ENCODE results near the gene NFIA. TPM values are rescaled to one million over a fixed set of nuclear protein-coding genes. Genes with fewer than 3 reads are reported as not detected.

Gene NFIA
- total and polyA plus RNA-seq, 2 of the 13 experiments (the other 11 are each of a cell fraction or from before 2014, with no cell fraction given): 14.7 to 28.5 TPM

DNA sequence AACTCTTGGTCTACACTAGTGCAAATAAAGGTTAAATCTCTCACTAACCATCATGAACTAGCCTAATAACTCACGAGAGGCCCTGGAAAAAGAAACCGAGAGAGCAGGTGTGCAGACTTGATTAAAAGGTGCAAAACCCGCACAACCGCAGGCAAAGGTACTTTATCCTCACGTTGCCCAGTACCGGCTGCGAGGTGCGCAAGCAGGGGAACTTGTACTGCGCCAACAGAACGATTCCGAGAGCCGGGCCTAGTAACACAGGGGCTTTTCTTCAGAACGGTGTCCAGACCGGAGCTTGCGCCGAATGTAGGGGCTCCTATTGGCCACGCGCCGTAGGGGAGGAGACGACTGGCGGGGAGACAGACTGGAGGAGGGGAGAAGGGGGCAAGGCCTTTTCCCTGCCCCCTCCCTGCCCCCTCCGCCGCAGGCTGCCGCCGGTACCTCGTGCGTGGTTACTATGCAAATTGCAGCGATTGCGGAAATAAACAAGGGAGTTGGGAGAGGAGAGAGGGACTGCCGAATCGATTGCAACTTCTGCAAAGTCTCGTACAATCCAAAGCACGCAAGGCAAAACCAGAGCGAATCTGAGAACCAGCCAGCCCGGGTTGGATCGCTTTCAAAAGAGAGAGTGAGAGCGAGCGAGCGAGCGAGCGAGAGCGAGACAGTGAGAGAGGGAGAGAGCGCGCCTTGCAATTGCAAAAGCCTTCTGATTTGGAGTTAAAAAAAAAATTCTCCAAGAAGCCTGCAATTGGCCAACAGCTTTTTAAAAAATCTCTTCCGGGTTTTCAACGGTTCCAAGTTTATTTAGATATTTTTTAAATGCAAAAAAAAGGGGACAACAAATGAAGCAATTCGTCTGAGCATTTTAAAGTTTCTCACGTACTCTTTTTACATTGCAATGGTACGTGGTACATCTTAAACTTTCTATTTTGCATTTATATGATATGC is 5.4 kb upstream of the NFIA start (continued):
- TF ChIP-seq, protein P1, sequence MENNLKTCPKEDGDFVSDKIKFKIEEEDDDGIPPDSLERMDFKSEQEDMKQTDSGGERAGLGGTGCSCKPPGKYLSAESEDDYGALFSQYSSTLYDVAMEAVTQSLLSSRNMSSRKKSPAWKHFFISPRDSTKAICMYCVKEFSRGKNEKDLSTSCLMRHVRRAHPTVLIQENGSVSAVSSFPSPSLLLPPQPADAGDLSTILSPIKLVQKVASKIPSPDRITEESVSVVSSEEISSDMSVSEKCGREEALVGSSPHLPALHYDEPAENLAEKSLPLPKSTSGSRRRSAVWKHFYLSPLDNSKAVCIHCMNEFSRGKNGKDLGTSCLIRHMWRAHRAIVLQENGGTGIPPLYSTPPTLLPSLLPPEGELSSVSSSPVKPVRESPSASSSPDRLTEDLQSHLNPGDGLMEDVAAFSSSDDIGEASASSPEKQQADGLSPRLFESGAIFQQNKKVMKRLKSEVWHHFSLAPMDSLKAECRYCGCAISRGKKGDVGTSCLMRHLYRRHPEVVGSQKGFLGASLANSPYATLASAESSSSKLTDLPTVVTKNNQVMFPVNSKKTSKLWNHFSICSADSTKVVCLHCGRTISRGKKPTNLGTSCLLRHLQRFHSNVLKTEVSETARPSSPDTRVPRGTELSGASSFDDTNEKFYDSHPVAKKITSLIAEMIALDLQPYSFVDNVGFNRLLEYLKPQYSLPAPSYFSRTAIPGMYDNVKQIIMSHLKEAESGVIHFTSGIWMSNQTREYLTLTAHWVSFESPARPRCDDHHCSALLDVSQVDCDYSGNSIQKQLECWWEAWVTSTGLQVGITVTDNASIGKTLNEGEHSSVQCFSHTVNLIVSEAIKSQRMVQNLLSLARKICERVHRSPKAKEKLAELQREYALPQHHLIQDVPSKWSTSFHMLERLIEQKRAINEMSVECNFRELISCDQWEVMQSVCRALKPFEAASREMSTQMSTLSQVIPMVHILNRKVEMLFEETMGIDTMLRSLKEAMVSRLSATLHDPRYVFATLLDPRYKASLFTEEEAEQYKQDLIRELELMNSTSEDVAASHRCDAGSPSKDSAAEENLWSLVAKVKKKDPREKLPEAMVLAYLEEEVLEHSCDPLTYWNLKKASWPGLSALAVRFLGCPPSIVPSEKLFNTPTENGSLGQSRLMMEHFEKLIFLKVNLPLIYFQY (CRISPR knock-in tag; IDR thresholded peaks at IDR 0.05; ENCODE audit: borderline replicate concordance): peak; percentile 39; the same call in 1 of the 2 replicates
- TF ChIP-seq, protein P2, sequence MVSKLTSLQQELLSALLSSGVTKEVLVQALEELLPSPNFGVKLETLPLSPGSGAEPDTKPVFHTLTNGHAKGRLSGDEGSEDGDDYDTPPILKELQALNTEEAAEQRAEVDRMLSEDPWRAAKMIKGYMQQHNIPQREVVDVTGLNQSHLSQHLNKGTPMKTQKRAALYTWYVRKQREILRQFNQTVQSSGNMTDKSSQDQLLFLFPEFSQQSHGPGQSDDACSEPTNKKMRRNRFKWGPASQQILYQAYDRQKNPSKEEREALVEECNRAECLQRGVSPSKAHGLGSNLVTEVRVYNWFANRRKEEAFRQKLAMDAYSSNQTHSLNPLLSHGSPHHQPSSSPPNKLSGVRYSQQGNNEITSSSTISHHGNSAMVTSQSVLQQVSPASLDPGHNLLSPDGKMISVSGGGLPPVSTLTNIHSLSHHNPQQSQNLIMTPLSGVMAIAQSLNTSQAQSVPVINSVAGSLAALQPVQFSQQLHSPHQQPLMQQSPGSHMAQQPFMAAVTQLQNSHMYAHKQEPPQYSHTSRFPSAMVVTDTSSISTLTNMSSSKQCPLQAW (CRISPR knock-in tag; IDR thresholded peaks at IDR 0.05): peak; percentile 71
- TF ChIP-seq ZNF703 (CRISPR knock-in tag; IDR thresholded peaks at IDR 0.05; ENCODE audit: borderline replicate concordance): no peak
- no peak for TF ChIP-seq ZNF724P (CRISPR knock-in tag; IDR thresholded peaks at IDR 0.05; ENCODE audit: borderline replicate concordance)
- no peak for TF ChIP-seq ZNF841 (CRISPR knock-in tag; IDR thresholded peaks at IDR 0.05; ENCODE audit: borderline replicate concordance)
- no peak for TF ChIP-seq ZNF790 (CRISPR knock-in tag; IDR thresholded peaks at IDR 0.05; ENCODE audit: borderline replicate concordance)
- no peak for TF ChIP-seq JARID2 (CRISPR knock-in tag; IDR thresholded peaks at IDR 0.05; ENCODE audit: insufficient replicate concordance)
- no peak for TF ChIP-seq RFX1 (IDR thresholded peaks at IDR 0.05)
- TF ChIP-seq, protein P3, sequence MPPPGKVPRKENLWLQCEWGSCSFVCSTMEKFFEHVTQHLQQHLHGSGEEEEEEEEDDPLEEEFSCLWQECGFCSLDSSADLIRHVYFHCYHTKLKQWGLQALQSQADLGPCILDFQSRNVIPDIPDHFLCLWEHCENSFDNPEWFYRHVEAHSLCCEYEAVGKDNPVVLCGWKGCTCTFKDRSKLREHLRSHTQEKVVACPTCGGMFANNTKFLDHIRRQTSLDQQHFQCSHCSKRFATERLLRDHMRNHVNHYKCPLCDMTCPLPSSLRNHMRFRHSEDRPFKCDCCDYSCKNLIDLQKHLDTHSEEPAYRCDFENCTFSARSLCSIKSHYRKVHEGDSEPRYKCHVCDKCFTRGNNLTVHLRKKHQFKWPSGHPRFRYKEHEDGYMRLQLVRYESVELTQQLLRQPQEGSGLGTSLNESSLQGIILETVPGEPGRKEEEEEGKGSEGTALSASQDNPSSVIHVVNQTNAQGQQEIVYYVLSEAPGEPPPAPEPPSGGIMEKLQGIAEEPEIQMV (CRISPR knock-in tag; IDR thresholded peaks at IDR 0.05; ENCODE audit: low read depth): 0 out of 2 replicates have a peak, but pooled peaks have one; percentile 63
- TF ChIP-seq GABPA (IDR thresholded peaks at IDR 0.05; ENCODE audit: low read depth, low read length): no peak
- peak; percentile 56 for TF ChIP-seq GABPA (CRISPR knock-in tag; IDR thresholded peaks at IDR 0.05; ENCODE audit: low read depth)
- TF ChIP-seq SMAD1 (CRISPR knock-in tag; IDR thresholded peaks at IDR 0.05; ENCODE audit: borderline replicate concordance, low read depth): no peak
- no peak for TF ChIP-seq DNMT1 (CRISPR knock-in tag; IDR thresholded peaks at IDR 0.05)
- TF ChIP-seq ZMYM3 (CRISPR knock-in tag; IDR thresholded peaks at IDR 0.05): peak; percentile 46
- 0 out of 2 replicates have a peak, but pooled peaks have one; percentile 2 for TF ChIP-seq STAG1 (CRISPR knock-in tag; IDR thresholded peaks at IDR 0.05)
- TF ChIP-seq NFYB (CRISPR knock-in tag; IDR thresholded peaks at IDR 0.05): peak; percentile 68
- TF ChIP-seq ZSCAN22 (CRISPR knock-in tag; IDR thresholded peaks at IDR 0.05): no peak
- TF ChIP-seq BHLHE40 (IDR thresholded peaks at IDR 0.05; ENCODE audit: low read length): peak; percentile 76
- peak; percentile 72; the same call in 1 of the 2 replicates for TF ChIP-seq ZNF788 (CRISPR knock-in tag; IDR thresholded peaks at IDR 0.05; ENCODE audit: borderline replicate concordance)
- TF ChIP-seq TP53 (CRISPR knock-in tag; conservative IDR thresholded peaks at IDR 0.05): no peak
- no peak for TF ChIP-seq ZNF850 (CRISPR knock-in tag; conservative IDR thresholded peaks at IDR 0.05)
- no peak for TF ChIP-seq ZBTB1 (CRISPR knock-in tag; IDR thresholded peaks at IDR 0.05; ENCODE audit: borderline replicate concordance)
- no peak for TF ChIP-seq KLF6 (CRISPR knock-in tag; IDR thresholded peaks at IDR 0.05)
- peak; percentile 67 for TF ChIP-seq KAT8 (CRISPR knock-in tag; IDR thresholded peaks at IDR 0.05)
